SK-N-MC (cell line): Measurements from ENCODE around the gene FKBP4.

Experiments
- EZH2 ChIP-seq: fragments of 200-600 bp; sonication (generic); IDR thresholded peaks from one replicate; pipeline ENCODE4 v1.6.1; 2017; ENCODE audit warnings: antibody characterized with exemption
- FOXP2 ChIP-seq: optimal IDR thresholded peaks from 2 replicates; pipeline ENCODE3; 2011; ENCODE audit warnings: mild to moderate bottlenecking, moderate library complexity; ENCODE audit not compliant: insufficient read depth; ENCODE audit errors: extremely low read length, control extremely low read depth
- POLR2AphosphoS5 ChIP-seq: IDR thresholded peaks from 2 replicates; pipeline ENCODE4 v1.6.1; 2012; ENCODE audit warnings: mild to moderate bottlenecking, low read depth, low read length, borderline replicate concordance

- no peak for TF ChIP-seq POLR2AphosphoS5
- TF ChIP-seq FOXP2, result no peak
- no peak for TF ChIP-seq EZH2
Observed at GRCh38 chr12:2773199-2773875, 21.4 kb upstream of the FKBP4 start.
